WTC11 (cell line): ENCODE results near the gene SUSD1.

ENCODE experiments used
- ATF2 ChIP-seq: sonication (generic); formaldehyde crosslinking; IDR thresholded peaks from 2 replicates; pipeline ENCODE4 v1.8.1; 2022; ENCODE audit warnings: low read depth, missing genetic modification reagents, borderline replicate concordance
- ATF3 ChIP-seq: sonication (generic); formaldehyde crosslinking; conservative IDR thresholded peaks from 2 replicates; pipeline ENCODE4 v1.8.1; 2022; ENCODE audit warnings: mild to moderate bottlenecking, missing genetic modification reagents
- CREB1 ChIP-seq: sonication (generic); formaldehyde crosslinking; IDR thresholded peaks from 2 replicates; pipeline ENCODE4 v1.8.0; 2023; ENCODE audit warnings: mild to moderate bottlenecking, missing genetic modification reagents
- CTCF ChIP-seq: fragments of 200-600 bp; IDR thresholded peaks from 2 replicates; pipeline ENCODE4 v1.8.0; 2022; ENCODE audit warnings: antibody characterized with exemption
- ELF4 ChIP-seq: sonication (generic); formaldehyde crosslinking; IDR thresholded peaks from 2 replicates; pipeline ENCODE4 v1.8.1; 2022; ENCODE audit warnings: low read depth, mild to moderate bottlenecking, moderate library complexity, missing genetic modification reagents
- FOXJ3 ChIP-seq: sonication (generic); formaldehyde crosslinking; IDR thresholded peaks from 2 replicates; pipeline ENCODE4 v1.9.0; 2021; ENCODE audit warnings: missing genetic modification reagents, mild to moderate bottlenecking, borderline replicate concordance
- FOXP4 ChIP-seq: sonication (generic); formaldehyde crosslinking; IDR thresholded peaks from 2 replicates; pipeline ENCODE4 v1.8.0; 2022; ENCODE audit warnings: mild to moderate bottlenecking, missing genetic modification reagents
- GABPB1 ChIP-seq: sonication (generic); formaldehyde crosslinking; IDR thresholded peaks from 2 replicates; pipeline ENCODE4 v1.8.1; 2023; ENCODE audit warnings: mild to moderate bottlenecking, missing genetic modification reagents
- IRF2 ChIP-seq: sonication (generic); formaldehyde crosslinking; IDR thresholded peaks from 2 replicates; pipeline ENCODE4 v1.8.0; 2022; ENCODE audit warnings: low read depth, missing genetic modification reagents, borderline replicate concordance
- ZBTB43 ChIP-seq: sonication (generic); formaldehyde crosslinking; IDR thresholded peaks from 2 replicates; pipeline ENCODE4 v1.8.1; 2023; ENCODE audit warnings: mild to moderate bottlenecking, missing genetic modification reagents

- no peak for TF ChIP-seq CTCF
- TF ChIP-seq FOXJ3 = no peak
- TF ChIP-seq GABPB1 (CRISPR knock-in tag) = no peak
- TF ChIP-seq ELF4 = no peak
- no peak for TF ChIP-seq ATF2 (CRISPR knock-in tag)
- TF ChIP-seq ATF3 = no peak
- TF ChIP-seq IRF2 = no peak
- no peak for TF ChIP-seq CREB1 (CRISPR knock-in tag)
- TF ChIP-seq FOXP4 (CRISPR knock-in tag) = no peak
- TF ChIP-seq ZBTB43 (CRISPR knock-in tag) = no peak
Observed at GRCh38 chr9:112051812-112052211, 123.3 kb downstream of the SUSD1 start.
